ENCODE measurements around the gene SMIM13.

The SMIM13 gene

GRCh38 chr6:11179088-11179418, 85.4 kb downstream of the SMIM13 start:
- no peak for TF ChIP-seq CTCF (IDR thresholded peaks at IDR 0.05; ENCODE audit: extremely low read depth, insufficient read depth, missing control alignments)
- in situ Hi-C loops (cut with MboI; ENCODE audit: low pct_unique_long_range_greater_than_20kb, low sequenced_read_pairs, unreplicated experiment), result no loop called here
- DNase-seq (ENCODE audit: low spot score), result no peak

- no peak for DNase-seq (ENCODE audit: low spot score)
- in situ Hi-C loops (cut with MboI; ENCODE audit: low pct_unique_long_range_greater_than_20kb, low sequenced_read_pairs, unreplicated experiment), result no loop called here
- no peak for TF ChIP-seq CTCF (IDR thresholded peaks at IDR 0.05; ENCODE audit: extremely low read depth, insufficient read depth, missing control alignments)
These were observed 86.0 kb downstream of the SMIM13 start for GRCh38 chr6:11179419-11180202.

GRCh38 chr6:11181478-11182136, 88.0 kb downstream of the SMIM13 start:
- in situ Hi-C loops (cut with MboI; ENCODE audit: low pct_unique_long_range_greater_than_20kb, low sequenced_read_pairs, unreplicated experiment), result no loop called here
- no peak for DNase-seq (ENCODE audit: low spot score)
- no peak for TF ChIP-seq CTCF (IDR thresholded peaks at IDR 0.05; ENCODE audit: extremely low read depth, insufficient read depth, missing control alignments)

- in situ Hi-C loops (cut with MboI; ENCODE audit: low pct_unique_long_range_greater_than_20kb, low sequenced_read_pairs, unreplicated experiment), result no loop called here
- no peak for DNase-seq (ENCODE audit: low spot score)
- no peak for TF ChIP-seq CTCF (IDR thresholded peaks at IDR 0.05; ENCODE audit: extremely low read depth, insufficient read depth, missing control alignments)
These were observed 90.2 kb downstream of the SMIM13 start for GRCh38 chr6:11183761-11184362.

GRCh38 chr6:11185204-11185842, 91.7 kb downstream of the SMIM13 start:
- in situ Hi-C loops (cut with MboI; ENCODE audit: low pct_unique_long_range_greater_than_20kb, low sequenced_read_pairs, unreplicated experiment), result no loop called here
- TF ChIP-seq CTCF (IDR thresholded peaks at IDR 0.05; ENCODE audit: extremely low read depth, insufficient read depth, missing control alignments), result no peak
- no peak for DNase-seq (ENCODE audit: low spot score)

GRCh38 chr6:11187301-11187700, 93.7 kb downstream of the SMIM13 start:
- no peak for DNase-seq (ENCODE audit: low spot score)
- in situ Hi-C loops (cut with MboI; ENCODE audit: low pct_unique_long_range_greater_than_20kb, low sequenced_read_pairs, unreplicated experiment), result no loop called here
- no peak for TF ChIP-seq CTCF (IDR thresholded peaks at IDR 0.05; ENCODE audit: extremely low read depth, insufficient read depth, missing control alignments)
